Measurements from ENCODE around the gene CGB3.

The CGB3 gene

GRCh38 chr19:49017041-49017665 lies 7.0 kb downstream of the CGB3 start, which contains the start of gene LHB:
Gene LHB (minus strand): TSS chr19:49017091. CDS start chr19:49017081, 10 bp downstream.
- DNase-seq (ENCODE audit: extremely low read depth in 1 of 2, low read depth in 1 of 2): no peak

DNA sequence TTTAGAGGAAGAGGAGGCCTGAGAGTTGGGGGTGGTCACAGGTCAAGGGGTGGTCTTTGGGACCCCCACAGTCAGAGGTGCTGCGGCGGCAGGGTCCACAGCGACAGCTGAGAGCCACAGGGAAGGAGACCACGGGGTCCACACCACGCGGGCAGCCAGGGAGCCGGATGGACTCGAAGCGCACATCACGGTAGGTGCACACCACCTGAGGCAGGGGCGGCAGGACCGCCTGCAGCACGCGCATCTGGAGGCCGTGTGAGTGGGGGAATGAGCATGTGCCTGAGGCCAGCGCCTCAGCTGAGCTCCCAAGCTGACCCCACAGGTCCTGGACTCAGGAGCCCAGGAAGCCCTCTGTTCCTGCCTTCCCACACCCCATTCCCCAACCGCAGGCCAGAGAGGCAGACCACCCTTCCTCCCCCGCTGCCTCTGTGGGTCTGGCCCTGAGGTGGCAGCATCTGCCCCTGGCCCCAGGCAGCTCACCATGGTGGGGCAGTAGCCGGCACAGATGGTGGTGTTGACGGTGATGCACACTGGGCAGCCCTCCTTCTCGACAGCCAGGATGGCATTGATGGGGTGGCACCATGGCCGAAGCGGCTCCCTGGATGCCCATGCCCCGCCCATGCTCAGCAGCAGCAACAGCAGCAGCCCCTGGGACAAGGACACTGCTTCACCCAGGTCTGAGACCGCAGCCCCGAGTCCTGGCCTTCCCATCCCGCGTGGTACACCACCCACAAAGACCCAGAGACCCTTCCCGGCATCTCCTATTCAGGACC lies 7.9 kb downstream of the CGB3 start:
- DNase-seq (ENCODE audit: extremely low read depth in 1 of 2, low read depth in 1 of 2): no peak

- no peak for DNase-seq (ENCODE audit: extremely low read depth in 1 of 2, low read depth in 1 of 2)
Observed at GRCh38 chr19:49014870-49015255, 9.3 kb downstream of the CGB3 start.

DNA sequence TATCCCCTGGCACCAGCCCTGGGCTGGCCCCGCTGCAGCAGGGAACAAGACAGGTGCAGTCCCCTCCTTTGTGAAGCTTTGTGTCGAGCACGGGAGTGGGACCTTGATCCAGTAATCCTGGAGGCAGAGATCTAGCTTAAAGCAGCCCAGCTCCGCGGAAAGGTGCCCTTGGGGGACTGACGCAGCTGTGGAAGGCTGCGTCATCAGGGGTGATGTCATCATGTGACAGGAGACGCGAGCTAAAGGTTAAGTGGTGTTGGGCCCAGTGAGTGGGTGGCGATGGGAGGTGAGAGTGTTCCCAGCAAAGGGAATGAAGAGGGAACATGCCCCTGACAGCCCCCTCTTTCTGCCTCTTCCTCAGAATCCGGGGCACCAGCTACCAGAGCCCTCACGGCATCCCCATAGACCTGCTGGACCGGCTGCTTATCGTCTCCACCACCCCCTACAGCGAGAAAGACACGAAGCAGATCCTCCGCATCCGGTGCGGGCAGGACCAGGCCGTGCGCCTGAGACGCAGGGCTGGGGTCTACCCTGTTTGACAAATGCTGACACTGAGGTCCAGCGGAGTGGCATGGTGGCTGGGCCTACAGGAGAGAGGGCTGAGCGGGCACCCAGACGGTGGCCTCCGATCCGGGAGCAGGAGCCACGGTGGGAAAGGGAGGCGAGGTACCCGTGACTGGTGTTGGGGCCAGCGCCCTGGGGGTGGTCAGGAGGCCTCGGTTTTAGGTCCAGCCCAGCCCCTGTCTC lies 9.8 kb downstream of the CGB3 start:
- DNase-seq (ENCODE audit: extremely low read depth in 1 of 2, low read depth in 1 of 2): no peak

GRCh38 chr19:49011194-49011593 lies 12.9 kb downstream of the CGB3 start:
- no peak for DNase-seq (ENCODE audit: extremely low read depth in 1 of 2, low read depth in 1 of 2)

GRCh38 chr19:49010453-49010852 lies 13.7 kb downstream of the CGB3 start:
- no peak for DNase-seq (ENCODE audit: extremely low read depth in 1 of 2, low read depth in 1 of 2)

DNA sequence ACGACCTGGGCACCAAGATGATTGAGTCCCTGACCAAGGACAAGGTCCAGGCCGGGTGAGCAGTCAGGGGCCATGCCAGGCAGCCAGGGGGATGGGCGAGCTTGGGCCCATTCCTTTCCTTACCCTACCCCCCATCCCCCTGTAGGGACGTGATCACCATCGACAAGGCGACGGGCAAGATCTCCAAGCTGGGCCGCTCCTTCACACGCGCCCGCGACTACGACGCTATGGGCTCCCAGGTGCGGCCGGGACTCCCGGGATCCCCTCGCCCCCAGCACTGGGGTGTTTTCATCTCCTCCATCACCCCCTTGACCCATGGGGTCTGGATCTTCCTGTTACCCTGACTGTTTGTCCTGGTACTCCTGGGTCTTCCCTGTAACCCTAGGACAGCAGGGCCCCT lies 14.3 kb downstream of the CGB3 start:
- no peak for DNase-seq (ENCODE audit: extremely low read depth in 1 of 2, low read depth in 1 of 2)

GRCh38 chr19:49006905-49007304 lies 17.2 kb downstream of the CGB3 start:
- no peak for DNase-seq (ENCODE audit: extremely low read depth in 1 of 2, low read depth in 1 of 2)

- DNase-seq (ENCODE audit: extremely low read depth in 1 of 2, low read depth in 1 of 2): no peak
Observed at GRCh38 chr19:49004964-49005614, 19.0 kb downstream of the CGB3 start.

GRCh38 chr19:49004133-49004532 lies 20.0 kb downstream of the CGB3 start:
- DNase-seq (ENCODE audit: extremely low read depth in 1 of 2, low read depth in 1 of 2): no peak

GRCh38 chr19:48999481-49000325 lies 24.4 kb downstream of the CGB3 start:
- peak in 1 of 2 donors; percentile 49 for DNase-seq (ENCODE audit: extremely low read depth in 1 of 2, low read depth in 1 of 2)

DNA sequence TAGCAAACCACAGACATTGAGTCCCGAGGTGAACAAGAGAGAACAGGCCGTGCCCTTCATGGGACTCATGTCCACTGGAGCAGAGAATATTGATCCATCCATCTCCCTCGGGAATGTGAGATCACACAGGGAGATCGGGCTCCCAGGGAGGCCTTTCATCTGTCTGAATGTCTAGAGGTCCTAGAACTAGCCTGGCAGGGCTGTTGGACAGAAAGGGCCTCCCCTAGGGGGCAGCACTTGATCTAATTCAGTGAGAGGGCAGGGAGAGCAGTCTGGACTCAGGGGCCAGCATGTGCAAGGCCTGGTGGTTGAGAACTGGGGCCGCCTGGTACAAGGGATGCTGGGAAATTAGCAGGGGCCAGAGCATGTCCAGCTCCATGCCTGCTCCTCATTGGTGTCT lies 26.2 kb downstream of the CGB3 start:
- no peak for DNase-seq (ENCODE audit: extremely low read depth in 1 of 2, low read depth in 1 of 2)

DNA sequence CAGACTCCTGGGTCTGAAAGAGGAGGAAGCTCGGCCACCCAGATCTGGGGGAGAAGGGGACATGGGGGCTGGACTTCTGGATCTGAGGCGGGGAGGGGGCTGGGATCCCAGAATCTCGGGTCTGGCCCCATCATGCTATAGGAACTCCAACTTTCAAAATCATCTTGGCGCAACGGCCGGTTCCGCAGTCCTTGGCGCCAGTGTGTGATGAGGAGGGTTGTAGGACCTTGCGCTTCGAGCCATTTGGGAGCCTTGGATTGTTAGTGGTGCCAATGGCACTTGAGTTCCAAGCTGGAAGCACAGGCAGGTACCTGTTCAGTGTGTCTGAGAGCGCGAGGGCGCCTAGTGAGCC lies 30.1 kb downstream of the CGB3 start:
- DNase-seq (ENCODE audit: extremely low read depth in 1 of 2, low read depth in 1 of 2): no peak

- peak; percentile 99 to 100 for DNase-seq (ENCODE audit: extremely low read depth in 1 of 2, low read depth in 1 of 2)
Observed at GRCh38 chr19:48993175-48994034, 30.7 kb downstream of the CGB3 start, which contains the start of the genes GYS1 and RUVBL2. Gene GYS1 (minus strand): TSS chr19:48993309. CDS start chr19:48993112, 197 bp downstream. Gene RUVBL2 (plus strand): TSS chr19:48993887. CDS start chr19:48993912, 25 bp downstream.

DNA sequence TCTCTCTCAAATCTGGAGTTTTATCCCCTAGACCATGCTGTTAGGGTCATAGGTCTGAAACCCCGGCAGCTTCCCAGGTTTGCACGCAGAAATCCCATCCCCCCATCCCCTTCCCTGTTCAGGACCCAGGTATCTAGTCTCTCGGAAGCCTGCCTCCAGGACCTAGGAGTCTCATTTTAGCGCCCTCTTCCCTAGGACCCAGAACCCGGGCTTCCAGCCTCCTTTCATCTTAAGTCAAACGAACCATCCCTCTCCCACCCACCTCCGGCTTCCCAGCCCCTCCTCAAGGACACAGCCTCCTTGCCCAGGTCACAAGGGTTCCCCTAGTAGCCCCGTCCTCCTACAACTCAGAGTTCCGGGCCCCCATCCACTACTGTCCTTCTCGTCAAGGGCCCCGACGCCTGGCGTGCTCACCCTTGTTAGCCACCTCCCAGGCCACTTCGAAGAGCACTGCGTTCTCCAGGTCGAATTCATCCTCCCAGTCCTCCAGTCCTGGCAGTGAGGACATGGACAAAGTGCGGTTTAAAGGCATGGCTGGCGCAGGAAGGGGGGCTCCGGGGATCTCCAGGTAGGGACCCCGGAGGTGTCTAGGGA lies 31.5 kb downstream of the CGB3 start:
- no peak for DNase-seq (ENCODE audit: extremely low read depth in 1 of 2, low read depth in 1 of 2)

GRCh38 chr19:48991873-48992580 lies 32.1 kb downstream of the CGB3 start:
- no peak for DNase-seq (ENCODE audit: extremely low read depth in 1 of 2, low read depth in 1 of 2)

GRCh38 chr19:48991011-48991609 lies 33.0 kb downstream of the CGB3 start:
- DNase-seq (ENCODE audit: extremely low read depth in 1 of 2, low read depth in 1 of 2): no peak

DNA sequence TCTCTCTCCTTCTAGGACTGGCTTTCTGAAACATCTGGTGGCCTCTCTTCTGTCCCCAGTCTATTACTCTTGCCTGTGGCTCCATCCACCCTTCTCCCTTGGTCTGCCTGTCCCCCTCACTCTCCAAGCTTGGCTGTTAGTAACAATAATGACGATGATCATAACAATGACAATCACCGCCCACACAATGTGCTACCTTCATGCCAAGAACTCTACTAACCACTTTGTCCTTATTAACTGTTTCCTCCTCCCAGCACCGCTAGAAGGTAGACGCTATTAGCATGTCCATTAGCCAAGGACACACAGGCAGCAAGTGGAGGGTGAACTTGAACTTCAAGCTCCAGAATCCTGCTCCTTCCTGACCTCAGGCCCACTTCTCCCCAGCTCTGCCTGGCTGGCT lies 33.7 kb downstream of the CGB3 start:
- DNase-seq (ENCODE audit: extremely low read depth in 1 of 2, low read depth in 1 of 2): no peak
